ENCODE measurements around the gene FAM20A. TPM values are rescaled to one million over a fixed set of nuclear protein-coding genes. Genes with fewer than 3 reads are reported as not detected.

FAM20A gene
- total RNA-seq, 3 donors from 2014 or later, result 1.9 to 6.1 (median 5.8) TPM

DNA sequence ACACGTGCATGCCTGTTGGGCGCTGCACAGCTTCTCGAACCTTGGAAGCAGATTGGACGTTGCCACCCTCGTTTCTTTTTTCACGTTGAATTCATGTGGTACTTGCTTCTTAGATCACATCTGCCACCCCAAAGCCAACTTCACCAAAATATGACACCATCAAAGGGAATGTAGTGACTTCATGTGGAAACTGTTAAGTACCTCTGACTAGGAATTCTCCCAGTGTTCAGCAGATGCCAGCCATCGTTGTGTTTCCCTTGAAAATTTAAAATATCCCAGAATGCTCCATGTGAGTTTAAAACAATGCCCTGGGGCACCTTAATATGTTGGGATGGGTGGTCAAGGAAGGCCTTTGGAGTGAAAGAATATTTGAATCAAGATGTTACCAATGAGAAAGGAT lies 22.6 kb upstream of the FAM20A start:
- DNase-seq (no peak), ATAC-seq (no peak)
- TF ChIP-seq, protein P1, sequence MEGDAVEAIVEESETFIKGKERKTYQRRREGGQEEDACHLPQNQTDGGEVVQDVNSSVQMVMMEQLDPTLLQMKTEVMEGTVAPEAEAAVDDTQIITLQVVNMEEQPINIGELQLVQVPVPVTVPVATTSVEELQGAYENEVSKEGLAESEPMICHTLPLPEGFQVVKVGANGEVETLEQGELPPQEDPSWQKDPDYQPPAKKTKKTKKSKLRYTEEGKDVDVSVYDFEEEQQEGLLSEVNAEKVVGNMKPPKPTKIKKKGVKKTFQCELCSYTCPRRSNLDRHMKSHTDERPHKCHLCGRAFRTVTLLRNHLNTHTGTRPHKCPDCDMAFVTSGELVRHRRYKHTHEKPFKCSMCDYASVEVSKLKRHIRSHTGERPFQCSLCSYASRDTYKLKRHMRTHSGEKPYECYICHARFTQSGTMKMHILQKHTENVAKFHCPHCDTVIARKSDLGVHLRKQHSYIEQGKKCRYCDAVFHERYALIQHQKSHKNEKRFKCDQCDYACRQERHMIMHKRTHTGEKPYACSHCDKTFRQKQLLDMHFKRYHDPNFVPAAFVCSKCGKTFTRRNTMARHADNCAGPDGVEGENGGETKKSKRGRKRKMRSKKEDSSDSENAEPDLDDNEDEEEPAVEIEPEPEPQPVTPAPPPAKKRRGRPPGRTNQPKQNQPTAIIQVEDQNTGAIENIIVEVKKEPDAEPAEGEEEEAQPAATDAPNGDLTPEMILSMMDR (IDR thresholded peaks at IDR 0.05), result no peak
- Histone ChIP-seq H3K4me1 (ENCODE audit: low read depth) (peaks cover 7% of the 10 kb centered on the region), H3K4me3 (no peak overlapping the region), H3K9me3 (no peaks in the 10 kb centered on the region), H3K36me3 (ENCODE audit: low read depth) (no peaks in the 10 kb centered on the region)
- intact Hi-C loops (cut with DNase I, micrococcal nuclease), result no loop called here

DNA sequence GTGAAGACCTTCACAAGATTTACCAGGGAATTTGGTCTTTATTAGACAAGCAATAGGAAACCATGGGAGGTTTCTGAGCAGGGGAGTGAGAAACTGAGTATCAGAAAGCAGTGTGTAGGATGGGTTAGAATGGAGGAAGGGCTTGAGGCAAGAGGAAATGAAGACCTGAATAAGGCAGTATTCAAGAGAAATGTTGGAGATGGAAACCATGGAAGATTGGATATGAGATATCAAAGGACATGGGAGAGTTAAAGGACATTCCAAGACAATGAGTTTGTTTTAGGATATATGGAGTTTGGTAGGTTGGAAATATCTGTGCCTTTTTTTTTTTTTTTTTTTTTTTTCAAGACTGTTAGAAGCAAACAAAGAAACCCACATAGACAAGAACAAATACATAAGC lies 21.3 kb upstream of the FAM20A start:
- Histone ChIP-seq H3K4me3 (no peak overlapping the region), H3K36me3 (ENCODE audit: low read depth) (no peaks in the 10 kb centered on the region), H3K9me3 (no peaks in the 10 kb centered on the region), H3K4me1 (ENCODE audit: low read depth) (no peaks in the 10 kb centered on the region)
- intact Hi-C loops (cut with DNase I, micrococcal nuclease), result no loop called here
- ATAC-seq (no peak), DNase-seq (no peak)
- TF ChIP-seq, protein P1 (IDR thresholded peaks at IDR 0.05), result no peak

DNA sequence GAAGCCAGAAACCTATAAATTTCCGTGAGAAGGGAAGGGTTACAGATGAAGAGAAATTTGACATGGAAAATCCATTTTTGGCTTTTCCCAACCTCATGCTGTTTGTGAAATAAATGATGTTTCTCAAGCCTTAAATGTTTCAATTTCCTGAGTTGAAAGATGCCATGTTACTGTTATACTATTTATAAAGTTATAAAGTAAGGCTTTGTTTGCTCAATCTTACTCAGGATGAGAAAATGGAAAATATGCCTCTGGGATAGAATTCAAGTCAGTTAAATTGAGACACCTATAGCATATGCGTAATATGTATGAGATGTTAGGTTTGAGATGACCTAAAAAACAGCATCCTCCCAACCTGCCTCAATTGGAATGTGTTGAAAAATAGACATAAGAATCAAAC lies 19.9 kb upstream of the FAM20A start:
- Histone ChIP-seq H3K36me3 (ENCODE audit: low read depth) (no peaks in the 10 kb centered on the region), H3K4me3 (no peak overlapping the region), H3K9me3 (no peaks in the 10 kb centered on the region), H3K4me1 (ENCODE audit: low read depth) (no peaks in the 10 kb centered on the region)
- TF ChIP-seq, protein P1 (IDR thresholded peaks at IDR 0.05), result no peak
- DNase-seq, result no peak
- intact Hi-C loops (cut with DNase I, micrococcal nuclease), result no loop called here
- no peak for ATAC-seq

DNA sequence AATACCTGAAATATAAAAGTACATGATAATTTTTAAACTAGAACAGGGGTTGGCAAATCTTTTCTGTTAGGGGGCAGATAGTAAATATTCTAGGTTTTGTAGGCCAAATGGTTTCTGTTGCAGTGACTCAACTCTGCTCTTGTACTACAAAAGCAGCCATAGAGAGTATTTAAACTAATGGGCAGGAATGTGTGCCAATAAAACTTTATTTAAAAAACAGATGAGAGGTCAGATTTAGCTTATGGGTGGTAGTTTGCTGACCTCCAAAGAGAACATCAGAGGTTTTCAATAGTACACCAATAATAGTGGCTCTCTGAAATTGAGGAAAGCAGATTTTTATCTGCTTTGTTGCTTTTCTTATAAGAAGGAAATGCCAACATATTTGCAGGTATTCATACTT lies 15.2 kb upstream of the FAM20A start:
- Histone ChIP-seq H3K36me3 (ENCODE audit: low read depth) (no peaks in the 10 kb centered on the region), H3K4me1 (ENCODE audit: low read depth) (no peaks in the 10 kb centered on the region), H3K9me3 (no peaks in the 10 kb centered on the region), H3K4me3 (no peak overlapping the region)
- DNase-seq, result no peak
- ATAC-seq, result no peak
- intact Hi-C loops (cut with DNase I, micrococcal nuclease), result no loop called here
- TF ChIP-seq, protein P1 (IDR thresholded peaks at IDR 0.05), result no peak

DNA sequence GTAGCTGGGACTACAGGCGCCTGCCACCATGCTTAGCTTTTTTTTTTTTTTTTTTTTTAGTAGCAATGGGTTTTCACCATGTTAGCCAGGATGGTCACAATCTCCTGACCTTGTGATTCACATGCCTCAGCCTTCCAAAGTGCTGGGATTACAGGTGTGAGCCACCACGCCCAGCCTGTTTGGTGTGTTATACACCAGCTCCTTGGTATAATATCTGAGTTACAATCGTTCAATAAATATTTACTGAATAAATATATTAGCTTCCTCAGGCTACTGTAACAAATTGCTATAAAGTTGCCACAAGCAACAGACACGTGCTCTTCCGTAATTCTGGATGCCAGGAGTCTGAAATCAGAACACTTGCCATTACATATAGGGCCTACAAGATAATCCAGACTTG lies 13.6 kb upstream of the FAM20A start:
- Histone ChIP-seq H3K9me3 (peaks cover 9% of the 10 kb centered on the region), H3K4me3 (no peak overlapping the region), H3K36me3 (ENCODE audit: low read depth) (no peaks in the 10 kb centered on the region), H3K4me1 (ENCODE audit: low read depth) (no peaks in the 10 kb centered on the region)
- intact Hi-C loops (cut with DNase I, micrococcal nuclease), result no loop called here
- ATAC-seq, result no peak
- TF ChIP-seq, protein P1 (IDR thresholded peaks at IDR 0.05), result no peak
- peak in 1 of 3 donors; percentile 9 for DNase-seq

DNA sequence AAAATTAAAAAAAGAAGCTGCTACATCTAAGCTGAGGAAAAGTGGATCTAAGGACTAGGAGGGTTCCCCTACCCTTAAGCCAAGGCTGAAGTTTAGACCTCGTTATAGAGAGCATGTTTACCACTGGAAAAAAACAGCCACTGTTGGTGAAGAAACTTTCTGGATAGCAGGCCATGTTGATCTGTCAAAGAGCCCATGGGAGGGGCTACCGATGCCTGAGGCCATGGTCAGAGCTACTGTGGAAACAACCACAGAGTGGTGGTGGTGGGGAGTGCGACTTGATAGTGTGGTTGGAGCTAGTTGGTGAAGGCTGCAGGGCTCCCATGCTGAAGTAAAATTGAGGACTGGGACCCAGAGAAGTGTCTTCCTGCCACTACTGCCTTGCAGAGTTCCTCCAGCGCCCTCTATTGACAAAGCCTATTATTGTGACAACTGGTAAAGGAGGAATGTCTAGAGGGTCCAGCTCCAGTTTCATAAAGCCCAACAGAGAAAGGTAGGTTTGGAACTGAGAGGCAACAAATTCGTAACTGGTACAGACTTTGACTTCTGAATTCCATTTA lies 12.7 kb upstream of the FAM20A start:
- ATAC-seq (peak; percentile 47), DNase-seq (peak in 1 of 3 donors; percentile 71)
- H3K4me3 ChIP-seq, result no peak overlapping the region
- H3K4me1 ChIP-seq (ENCODE audit: low read depth), result no peaks in the 10 kb centered on the region
- H3K36me3 ChIP-seq (ENCODE audit: low read depth), result no peaks in the 10 kb centered on the region
- H3K9me3 ChIP-seq, result peaks cover 18% of the 10 kb centered on the region
- TF ChIP-seq, protein P1 (IDR thresholded peaks at IDR 0.05), result no peak
- intact Hi-C loops (cut with DNase I, micrococcal nuclease), result no loop called here

Data from mucosa of descending colon (tissue), 3 donors.